GM12878 (cell line): ENCODE data around the gene AGTPBP1.

Experiments used
- POLR2AphosphoS5 ChIP-seq: IDR thresholded peaks from 2 replicates; pipeline ENCODE4 v1.6.1; 2011; ENCODE audit warnings: mild to moderate bottlenecking, low read length, inconsistent platforms
- TAF1 ChIP-seq: IDR thresholded peaks from 2 replicates; pipeline ENCODE4 v1.6.1; 2011; ENCODE audit warnings: mild to moderate bottlenecking, low read depth, low read length, borderline replicate concordance
- TF ChIP-seq, protein P1 (sequence below), 3 experiments: IDR thresholded peaks in 2 of 3; conservative IDR thresholded peaks in 1 of 3; 2 replicates each; pipeline ENCODE4 v1.5.1; 2011; ENCODE audit warnings: low read depth in 3 of 3, low read length in 3 of 3, mild to moderate bottlenecking in 3 of 3, control low read depth in 2 of 3, moderate library complexity in 2 of 3, inconsistent platforms in 1 of 3, mixed read lengths in 1 of 3; ENCODE audit not compliant: control insufficient read depth in 2 of 3, insufficient read depth in 1 of 3; ENCODE audit errors: extremely low read depth in 1 of 3
- TF ChIP-seq, protein P2 (sequence below): IDR thresholded peaks from 2 replicates; pipeline ENCODE4 v1.6.1; 2012; ENCODE audit warnings: low read length, inconsistent platforms

DNA sequence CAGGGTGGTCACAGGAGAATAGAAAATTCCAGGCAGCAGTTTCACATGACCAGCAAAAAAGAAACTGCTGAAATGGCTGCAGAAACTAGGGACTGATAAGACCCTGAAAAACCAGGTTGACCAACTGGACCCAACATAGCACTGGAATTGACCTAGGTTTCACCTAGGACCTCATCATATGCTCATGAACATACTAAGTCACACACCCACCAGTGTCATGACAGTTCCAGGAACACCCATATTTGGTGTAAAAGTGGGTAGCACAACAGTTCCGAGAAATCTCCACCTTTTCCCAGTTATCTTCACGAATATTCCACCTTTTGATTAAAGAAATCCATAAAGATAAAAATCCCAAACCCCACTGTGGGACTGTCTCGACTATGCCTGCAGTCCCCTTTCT, 182.2 kb downstream of the AGTPBP1 start:
- TF ChIP-seq, protein P1, sequence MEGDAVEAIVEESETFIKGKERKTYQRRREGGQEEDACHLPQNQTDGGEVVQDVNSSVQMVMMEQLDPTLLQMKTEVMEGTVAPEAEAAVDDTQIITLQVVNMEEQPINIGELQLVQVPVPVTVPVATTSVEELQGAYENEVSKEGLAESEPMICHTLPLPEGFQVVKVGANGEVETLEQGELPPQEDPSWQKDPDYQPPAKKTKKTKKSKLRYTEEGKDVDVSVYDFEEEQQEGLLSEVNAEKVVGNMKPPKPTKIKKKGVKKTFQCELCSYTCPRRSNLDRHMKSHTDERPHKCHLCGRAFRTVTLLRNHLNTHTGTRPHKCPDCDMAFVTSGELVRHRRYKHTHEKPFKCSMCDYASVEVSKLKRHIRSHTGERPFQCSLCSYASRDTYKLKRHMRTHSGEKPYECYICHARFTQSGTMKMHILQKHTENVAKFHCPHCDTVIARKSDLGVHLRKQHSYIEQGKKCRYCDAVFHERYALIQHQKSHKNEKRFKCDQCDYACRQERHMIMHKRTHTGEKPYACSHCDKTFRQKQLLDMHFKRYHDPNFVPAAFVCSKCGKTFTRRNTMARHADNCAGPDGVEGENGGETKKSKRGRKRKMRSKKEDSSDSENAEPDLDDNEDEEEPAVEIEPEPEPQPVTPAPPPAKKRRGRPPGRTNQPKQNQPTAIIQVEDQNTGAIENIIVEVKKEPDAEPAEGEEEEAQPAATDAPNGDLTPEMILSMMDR (IDR thresholded peaks at IDR 0.05 in 2 of 3, conservative IDR thresholded peaks at IDR 0.05 in 1 of 3; ENCODE audit: control insufficient read depth in 2 of 3, extremely low read depth in 1 of 3, insufficient read depth in 1 of 3, low read depth in 3 of 3, low read length in 3 of 3) = no peak
- no peak for TF ChIP-seq TAF1
- TF ChIP-seq, protein P2, sequence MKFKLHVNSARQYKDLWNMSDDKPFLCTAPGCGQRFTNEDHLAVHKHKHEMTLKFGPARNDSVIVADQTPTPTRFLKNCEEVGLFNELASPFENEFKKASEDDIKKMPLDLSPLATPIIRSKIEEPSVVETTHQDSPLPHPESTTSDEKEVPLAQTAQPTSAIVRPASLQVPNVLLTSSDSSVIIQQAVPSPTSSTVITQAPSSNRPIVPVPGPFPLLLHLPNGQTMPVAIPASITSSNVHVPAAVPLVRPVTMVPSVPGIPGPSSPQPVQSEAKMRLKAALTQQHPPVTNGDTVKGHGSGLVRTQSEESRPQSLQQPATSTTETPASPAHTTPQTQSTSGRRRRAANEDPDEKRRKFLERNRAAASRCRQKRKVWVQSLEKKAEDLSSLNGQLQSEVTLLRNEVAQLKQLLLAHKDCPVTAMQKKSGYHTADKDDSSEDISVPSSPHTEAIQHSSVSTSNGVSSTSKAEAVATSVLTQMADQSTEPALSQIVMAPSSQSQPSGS = no peak
- no peak for TF ChIP-seq POLR2AphosphoS5
